NCI-H2171 (cell line): ENCODE results near the gene DNAH7.

ENCODE experiments used
- DNase-seq: peaks from one replicate; lab custom pipeline; 2025; lab: John Stamatoyannopoulos, UW

The DNAH7 gene

DNA sequence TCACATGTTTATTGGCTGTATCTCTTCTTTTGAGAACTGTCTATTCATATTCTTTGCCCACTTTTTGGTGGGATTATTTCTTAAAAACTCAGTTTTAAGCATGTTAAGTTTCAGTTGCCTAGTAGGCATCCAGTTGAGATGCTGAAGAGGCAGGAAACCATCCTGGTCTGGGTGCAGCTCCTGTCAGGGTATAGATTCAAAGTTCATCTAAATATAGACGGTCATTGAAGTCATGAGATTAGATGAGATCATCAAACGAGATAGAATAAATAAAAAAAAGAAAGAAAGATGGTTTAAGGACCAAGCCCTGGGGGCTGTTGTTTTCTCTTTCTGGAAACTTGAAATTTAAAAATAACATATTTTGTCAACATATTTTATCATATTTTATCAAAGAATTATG is 9.2 kb upstream of the DNAH7 start:
- no peak for DNase-seq

GRCh38 chr2:196076778-196077568 is 8.3 kb upstream of the DNAH7 start:
- DNase-seq: no peak

GRCh38 chr2:196075196-196075595 is 6.6 kb upstream of the DNAH7 start:
- DNase-seq: no peak

- DNase-seq: no peak
Observed at GRCh38 chr2:196074631-196075030, 6.0 kb upstream of the DNAH7 start.

DNA sequence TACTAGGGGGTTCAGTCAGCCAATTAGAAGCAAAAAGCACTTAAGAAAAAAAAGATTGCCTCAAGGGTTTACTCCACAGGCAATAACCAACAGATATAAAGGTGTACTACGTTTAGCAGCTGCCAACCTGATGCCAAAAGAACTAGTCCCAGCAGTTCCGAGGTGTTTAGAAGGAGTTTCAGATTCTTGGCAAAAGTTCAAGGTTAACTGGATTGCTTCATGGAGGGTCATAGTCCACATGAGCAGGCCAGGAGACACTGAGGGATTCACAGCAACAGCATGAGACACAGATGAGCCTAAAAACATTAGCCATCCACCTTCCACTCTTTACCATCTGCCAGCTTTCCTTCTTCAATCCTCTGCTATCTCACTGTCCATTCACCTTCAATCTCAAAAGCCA is 4.9 kb upstream of the DNAH7 start:
- DNase-seq: no peak

DNA sequence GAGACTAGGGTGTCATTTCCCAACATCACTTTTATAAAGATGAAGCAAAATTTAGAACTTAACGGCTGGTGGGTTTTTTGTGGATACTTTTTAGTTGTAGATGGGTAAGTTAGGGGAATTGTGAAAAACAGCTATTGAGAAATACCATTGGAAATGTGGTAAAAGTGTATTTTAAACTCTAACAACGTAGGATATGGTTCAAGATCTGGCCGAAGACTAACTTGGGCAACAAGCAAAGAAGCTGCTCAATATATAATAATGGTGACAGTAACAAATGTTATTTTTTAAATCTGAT is 1.6 kb downstream of the DNAH7 start:
- no peak for DNase-seq

GRCh38 chr2:196066291-196067087 is 2.1 kb downstream of the DNAH7 start:
- no peak for DNase-seq

GRCh38 chr2:196063773-196064172 is 4.9 kb downstream of the DNAH7 start:
- DNase-seq: no peak

- DNase-seq: no peak
Observed at GRCh38 chr2:196059491-196059960, 9.1 kb downstream of the DNAH7 start.

DNA sequence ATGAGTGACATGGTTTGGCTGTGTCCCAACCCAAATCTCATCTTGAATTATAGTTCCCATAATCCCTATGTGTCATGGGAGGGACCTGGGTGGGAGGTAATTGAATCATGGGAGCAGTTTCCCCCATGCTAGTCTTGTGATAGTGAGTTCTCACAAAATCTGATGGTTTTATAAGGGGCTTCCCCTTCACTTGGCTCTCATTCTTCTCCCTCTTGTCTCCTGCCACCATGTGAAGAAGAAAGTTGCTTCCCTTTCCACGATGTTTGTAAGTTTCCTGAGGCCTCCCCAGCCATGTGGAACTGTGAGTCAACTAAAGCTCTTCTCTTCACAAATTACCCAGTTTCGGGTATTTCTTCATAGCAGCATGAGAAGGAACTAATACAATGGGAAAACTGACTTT is 14.0 kb downstream of the DNAH7 start:
- DNase-seq: no peak

GRCh38 chr2:196046123-196046917 is 22.3 kb downstream of the DNAH7 start:
- DNase-seq: no peak

DNA sequence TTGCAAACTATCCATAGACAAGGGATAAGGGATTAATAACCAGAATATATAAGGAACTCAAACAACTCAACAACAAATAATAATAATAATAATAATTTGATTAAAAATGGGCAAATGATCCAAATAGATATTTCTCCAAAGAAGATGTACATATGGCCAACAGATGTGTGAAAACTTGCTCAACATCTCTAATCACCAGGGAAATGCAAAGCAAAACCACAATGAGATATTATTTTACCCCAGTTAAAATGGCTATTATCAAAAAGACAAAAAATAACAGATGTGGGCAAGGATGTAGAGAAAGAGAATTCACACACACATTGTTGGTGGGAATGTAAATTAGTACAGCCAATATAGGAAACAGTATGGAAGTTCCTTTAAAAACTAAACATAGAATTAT is 26.9 kb downstream of the DNAH7 start:
- DNase-seq: no peak

DNA sequence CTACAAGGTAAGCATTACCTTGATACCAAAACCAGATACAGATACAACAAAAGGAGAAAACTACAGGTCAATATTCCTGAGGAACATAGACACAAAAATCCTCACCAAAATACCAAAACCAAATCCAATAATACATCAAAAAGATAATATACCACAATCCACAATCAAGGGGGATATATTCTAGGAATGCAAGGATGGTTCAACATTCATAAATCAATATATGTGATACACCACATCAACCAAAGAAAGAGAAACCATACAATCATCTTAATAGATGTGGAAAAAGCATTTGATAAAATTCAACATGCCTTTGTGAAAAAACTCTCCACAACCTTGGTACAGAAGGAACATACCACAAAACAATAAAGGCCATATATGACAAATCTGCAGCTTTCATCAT is 28.4 kb downstream of the DNAH7 start:
- no peak for DNase-seq

DNA sequence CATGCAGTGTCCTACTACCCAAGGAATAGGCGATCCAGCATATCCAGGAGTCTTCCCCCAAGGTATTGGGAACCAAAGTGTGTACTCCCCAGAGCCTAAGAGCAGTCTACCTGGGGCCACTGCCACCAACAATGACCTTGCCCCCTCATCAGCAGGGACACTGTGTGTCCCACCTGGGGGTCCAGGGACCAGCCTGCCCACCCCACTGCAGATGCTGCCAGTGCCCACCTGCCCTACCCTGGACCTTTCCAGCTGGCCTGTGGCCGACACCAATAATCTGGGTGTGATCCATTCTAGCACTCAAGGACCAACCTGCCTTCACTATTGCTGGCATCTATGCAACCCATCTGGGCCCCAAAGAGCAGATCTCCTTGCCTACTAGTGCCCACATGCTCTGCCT is 32.2 kb downstream of the DNAH7 start:
- DNase-seq: no peak

DNA sequence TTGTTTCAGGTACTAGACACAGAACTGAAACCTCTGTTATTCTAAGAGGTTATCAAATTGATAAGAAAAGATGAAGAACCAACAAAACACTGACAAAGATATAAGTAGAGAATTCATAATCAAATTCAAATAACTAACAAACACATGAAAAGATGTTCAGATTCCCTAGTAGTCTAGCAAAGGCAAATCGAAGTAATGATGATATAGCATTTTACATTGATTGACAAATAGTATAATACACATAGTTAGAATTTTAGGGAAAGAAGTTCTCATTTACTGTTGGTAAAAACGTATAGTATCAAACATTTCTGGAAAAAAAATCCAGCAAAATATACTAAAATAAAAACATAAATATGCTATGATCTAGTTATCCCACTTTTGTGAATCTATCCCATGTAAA is 50.6 kb downstream of the DNAH7 start:
- no peak for DNase-seq

DNA sequence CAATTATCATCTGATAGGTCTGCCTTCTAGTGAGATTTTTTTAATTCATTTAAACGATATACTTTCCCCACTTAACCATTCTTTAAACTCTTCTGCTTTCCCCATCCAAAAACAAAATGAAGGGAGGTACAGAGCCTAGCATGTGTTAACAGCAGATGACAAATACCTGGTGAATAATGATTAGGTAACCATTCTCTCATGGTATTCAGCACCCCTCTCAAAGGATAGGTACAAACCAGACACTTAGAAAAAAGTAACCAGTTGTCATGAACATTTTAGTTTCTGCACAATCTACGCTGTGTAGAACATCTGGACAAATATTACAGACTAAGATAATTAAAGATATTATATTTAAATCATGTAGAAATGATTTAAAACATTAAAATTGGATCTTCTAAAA is 56.3 kb downstream of the DNAH7 start:
- DNase-seq: no peak

DNA sequence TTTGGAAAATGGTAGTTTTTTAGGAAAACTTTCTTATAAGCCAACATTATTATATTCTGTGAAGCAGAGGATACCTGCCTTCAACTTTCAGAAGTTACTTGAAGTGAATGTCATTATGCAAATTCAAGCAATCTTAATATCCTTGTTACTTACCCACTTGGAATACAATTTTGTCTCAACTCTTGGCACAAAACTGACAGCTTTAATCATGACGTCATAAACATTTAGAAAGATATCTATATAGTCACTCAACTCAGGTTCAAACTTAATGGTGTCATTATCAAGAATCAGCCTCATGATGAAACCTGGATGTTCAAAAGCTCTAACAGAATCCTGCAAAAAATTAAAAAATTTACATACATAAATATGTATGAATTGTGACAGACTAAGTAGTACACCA is 68.1 kb downstream of the DNAH7 start:
- no peak for DNase-seq

- DNase-seq: no peak
Observed at GRCh38 chr2:195998070-195998469, 70.6 kb downstream of the DNAH7 start.

GRCh38 chr2:195995499-195995898 is 73.1 kb downstream of the DNAH7 start:
- no peak for DNase-seq

GRCh38 chr2:195993623-195994022 is 75.0 kb downstream of the DNAH7 start:
- DNase-seq: no peak

DNA sequence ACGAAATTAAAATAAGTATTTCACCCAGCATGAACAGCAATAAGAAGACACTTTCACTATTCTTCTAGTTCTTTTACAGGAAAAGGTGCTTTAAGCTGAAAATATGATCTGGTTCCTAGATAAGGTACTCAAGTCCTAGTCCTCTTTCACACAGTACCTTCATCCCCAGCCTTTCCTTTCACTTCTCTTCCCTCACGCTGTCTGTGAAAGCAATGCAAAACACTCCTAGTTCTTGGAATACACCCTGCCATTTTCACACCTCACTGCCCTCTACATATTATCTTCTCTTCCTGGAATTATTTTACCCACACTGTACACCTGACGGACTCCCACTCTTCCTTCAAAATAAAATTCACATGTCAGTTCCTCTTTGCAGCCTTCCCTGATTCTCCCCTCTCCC is 82.9 kb downstream of the DNAH7 start:
- no peak for DNase-seq

DNA sequence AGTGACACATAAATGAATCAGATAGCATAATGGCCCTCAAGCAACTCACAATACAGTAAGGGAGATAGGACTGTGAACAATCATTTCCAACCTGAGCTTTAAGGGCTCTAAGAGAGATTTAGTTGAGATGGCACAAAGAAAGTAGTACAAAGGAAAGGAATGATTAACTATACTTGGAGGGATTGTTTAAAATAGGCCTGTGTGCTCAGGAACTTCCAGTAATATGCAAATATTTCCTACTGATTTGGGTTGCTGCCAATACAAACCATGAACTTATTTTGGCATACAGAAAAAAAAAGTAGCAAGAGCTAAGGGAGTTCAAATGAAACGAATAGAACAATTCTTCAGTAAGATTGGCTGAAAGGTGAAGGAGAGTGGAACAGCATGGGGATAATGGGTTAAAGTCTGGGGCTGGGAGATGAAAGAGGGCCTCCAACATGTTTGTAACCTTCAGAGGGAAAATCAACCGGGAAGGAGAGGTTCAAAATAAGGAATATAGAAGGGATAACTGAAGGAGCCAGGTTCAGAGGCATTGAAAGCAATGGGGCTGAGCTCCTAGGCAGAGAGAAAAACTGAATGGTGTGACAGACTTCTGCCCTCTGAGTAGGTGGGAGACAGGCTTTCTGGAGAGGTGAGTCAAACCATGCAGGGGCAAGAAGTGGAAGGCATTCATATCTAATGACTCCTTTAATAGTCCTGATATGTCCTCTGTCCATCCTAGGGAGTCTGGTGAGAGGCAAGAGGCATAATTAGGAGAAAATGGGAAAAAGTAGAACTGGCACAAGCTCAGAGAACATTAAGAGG is 83.5 kb downstream of the DNAH7 start:
- DNase-seq: no peak
